Progenitor cell of endocrine pancreas (in vitro differentiated cells): ENCODE measurements around the gene ABCC12. TPM values are rescaled to one million over a fixed set of nuclear protein-coding genes. Genes with fewer than 3 reads are reported as not detected.

Experiments
- DNase-seq: peaks from one replicate; pipeline ENCODE4 v3.0.0; 2021; ENCODE audit warnings: low spot score; ENCODE audit not compliant: unreplicated experiment
- H3K27ac Mint-ChIP-seq: 2 replicates; pipeline ENCODE4 v1.8.0; 2021; ENCODE audit warnings: mild to moderate bottlenecking, moderate library complexity, mixed read lengths
- H3K27me3 Mint-ChIP-seq: 2 replicates; pipeline ENCODE4 v1.8.0; 2021; ENCODE audit warnings: mixed read lengths
- H3K36me3 Mint-ChIP-seq: 2 replicates; pipeline ENCODE4 v1.8.0; 2022; ENCODE audit warnings: mixed read lengths; ENCODE audit not compliant: insufficient read depth
- H3K4me1 Mint-ChIP-seq: 2 replicates; pipeline ENCODE4 v1.8.0; 2021; ENCODE audit warnings: low read depth, mixed read lengths
- H3K4me3 Mint-ChIP-seq: 2 replicates; pipeline ENCODE4 v1.8.0; 2021; ENCODE audit warnings: low read depth, mild to moderate bottlenecking, moderate library complexity, mixed read lengths
- H3K9me3 Mint-ChIP-seq: 2 replicates; pipeline ENCODE4 v1.8.0; 2021; ENCODE audit warnings: low read depth, mixed read lengths
- CTCF ChIP-seq: fragments of 200-600 bp; sonication (generic); IDR thresholded peaks from one replicate; pipeline ENCODE4 v1.5.0; 2021; ENCODE audit warnings: antibody characterized with exemption, mild to moderate bottlenecking; ENCODE audit not compliant: unreplicated experiment
- total RNA-seq: library from RNA; stranded (reverse); gene quantifications from 2 replicates; pipeline ENCODE4 v1.2.1, GENCODE V29; 2021

ABCC12 gene
- total RNA-seq, 1 donor from 2014 or later: 1.6 TPM

- H3K27me3 Mint-ChIP-seq: no peaks in the 10 kb centered on the region
- peaks cover 5% of the 10 kb centered on the region for H3K9me3 Mint-ChIP-seq
- H3K27ac Mint-ChIP-seq: no peak overlapping the region
- H3K36me3 Mint-ChIP-seq: no peaks in the 10 kb centered on the region
- peaks cover 27% of the 10 kb centered on the region for H3K4me1 Mint-ChIP-seq
- H3K4me3 Mint-ChIP-seq: no peak overlapping the region
- TF ChIP-seq CTCF: no peak
- no peak for DNase-seq
These were observed 29.9 kb downstream of the ABCC12 start for GRCh38 chr16:48125888-48126287.

DNA sequence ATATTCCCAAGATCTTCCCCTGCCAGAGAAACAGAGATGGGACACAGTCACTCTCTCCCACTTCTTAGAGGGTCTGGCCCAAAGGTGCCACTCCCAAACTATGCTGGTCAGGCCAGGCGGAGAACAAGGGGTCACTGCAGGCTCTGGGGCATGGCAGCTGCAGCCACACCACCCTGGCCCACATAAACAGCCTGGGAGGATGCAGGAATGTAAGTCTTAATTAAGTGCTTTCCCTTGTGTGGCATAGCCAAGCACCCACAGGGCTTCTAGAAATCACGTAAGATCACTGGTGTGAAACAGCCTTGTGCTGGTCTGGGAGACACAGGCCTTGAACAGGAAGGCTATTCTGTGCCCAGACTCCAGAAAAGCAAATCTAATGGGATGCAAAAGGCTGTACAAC is 31.5 kb downstream of the ABCC12 start:
- Mint-ChIP-seq H3K36me3 (no peaks in the 10 kb centered on the region), H3K9me3 (peaks cover 2% of the 10 kb centered on the region), H3K27ac (no peak overlapping the region), H3K4me3 (no peak overlapping the region), H3K27me3 (no peaks in the 10 kb centered on the region), H3K4me1 (peaks cover 14% of the 10 kb centered on the region)
- no peak for TF ChIP-seq CTCF
- no peak for DNase-seq

DNA sequence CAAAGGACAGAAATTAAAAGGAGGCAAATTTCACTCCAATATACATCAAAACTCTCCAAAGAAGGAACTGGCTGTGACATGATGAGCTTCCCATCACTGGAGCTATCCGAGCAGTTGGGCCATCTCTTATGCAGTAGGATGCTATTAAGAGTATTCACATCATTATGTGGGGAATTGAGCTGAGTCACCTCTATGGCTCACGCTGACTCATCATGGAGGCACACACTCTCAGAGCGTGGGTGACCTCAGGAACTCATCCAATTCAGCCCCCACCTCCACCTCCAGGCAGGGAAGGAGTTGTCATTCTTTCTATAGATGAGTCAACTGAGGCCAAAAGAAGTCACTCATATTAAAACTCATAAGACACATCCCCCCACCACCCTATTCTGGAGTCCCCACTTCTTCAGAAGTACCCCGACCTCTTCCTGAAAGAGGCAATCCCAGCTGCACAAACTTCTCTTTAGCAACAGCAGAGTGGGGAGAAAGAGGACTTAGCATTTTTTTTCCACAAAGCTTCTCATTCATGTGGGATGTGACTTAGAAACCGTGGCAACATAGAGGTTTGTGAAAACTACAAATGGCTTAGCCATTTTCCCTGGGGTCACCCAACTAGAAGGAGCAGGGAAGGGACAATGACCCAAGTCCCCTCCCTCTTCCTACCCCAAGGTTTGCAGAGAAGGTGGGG is 32.5 kb downstream of the ABCC12 start:
- no peaks in the 10 kb centered on the region for H3K27me3 Mint-ChIP-seq
- no peak for DNase-seq
- H3K27ac Mint-ChIP-seq: no peak overlapping the region
- no peaks in the 10 kb centered on the region for H3K36me3 Mint-ChIP-seq
- H3K9me3 Mint-ChIP-seq: no peaks in the 10 kb centered on the region
- H3K4me1 Mint-ChIP-seq: peaks cover 10% of the 10 kb centered on the region
- no peak for TF ChIP-seq CTCF
- H3K4me3 Mint-ChIP-seq: no peak overlapping the region

DNA sequence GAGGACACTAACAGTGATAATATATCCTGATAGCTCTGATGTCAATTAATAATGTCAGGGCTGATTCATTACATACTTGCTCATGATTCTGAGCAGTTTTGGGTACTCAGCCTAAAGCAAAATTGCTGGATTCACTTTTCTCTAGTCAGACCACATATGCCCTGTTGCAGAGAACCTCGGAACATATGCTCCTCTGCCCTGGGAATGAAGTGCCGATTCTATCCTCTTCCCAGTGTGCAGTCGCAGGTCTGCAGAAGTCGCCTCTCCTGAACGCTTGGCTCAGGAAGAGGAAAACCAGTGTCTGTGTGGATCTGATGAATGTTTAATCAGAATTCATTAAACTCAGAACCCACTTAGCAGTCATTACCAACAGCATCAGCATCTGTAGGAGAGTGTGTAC is 34.5 kb downstream of the ABCC12 start:
- Mint-ChIP-seq H3K9me3 (no peaks in the 10 kb centered on the region), H3K36me3 (no peaks in the 10 kb centered on the region), H3K27me3 (no peaks in the 10 kb centered on the region), H3K4me3 (no peak overlapping the region), H3K4me1 (no peaks in the 10 kb centered on the region), H3K27ac (no peak overlapping the region)
- no peak for DNase-seq
- no peak for TF ChIP-seq CTCF

DNA sequence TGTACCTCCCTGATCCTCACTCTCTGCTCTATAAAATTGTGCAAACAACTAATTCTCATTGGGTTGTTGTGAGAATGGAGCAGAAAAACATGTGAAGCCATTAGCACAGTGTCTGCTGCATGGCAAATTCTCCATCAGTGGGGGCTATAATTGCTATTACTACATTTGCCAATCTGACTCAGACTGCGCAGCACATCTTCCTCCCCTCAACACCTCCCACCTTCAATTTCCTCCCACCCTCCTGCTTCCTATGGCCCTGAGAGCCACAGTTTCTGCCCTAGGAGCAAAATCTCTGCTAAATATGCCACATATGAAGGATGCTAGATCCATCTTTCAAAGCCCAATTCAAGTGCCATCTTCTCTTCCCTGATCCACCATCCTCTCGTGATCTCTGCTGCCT is 37.0 kb downstream of the ABCC12 start:
- no peak for DNase-seq
- no peaks in the 10 kb centered on the region for H3K4me1 Mint-ChIP-seq
- no peak overlapping the region for H3K27ac Mint-ChIP-seq
- no peak overlapping the region for H3K4me3 Mint-ChIP-seq
- TF ChIP-seq CTCF: no peak
- no peaks in the 10 kb centered on the region for H3K36me3 Mint-ChIP-seq
- no peaks in the 10 kb centered on the region for H3K9me3 Mint-ChIP-seq
- H3K27me3 Mint-ChIP-seq: no peaks in the 10 kb centered on the region
